Erythroblast (primary cell): ENCODE measurements around the gene GTF2F2.

ENCODE experiments used
- GATA1 ChIP-seq: IDR thresholded peaks from 2 replicates; pipeline ENCODE4 v1.6.1; 2011; ENCODE audit warnings: low read depth, mild to moderate bottlenecking, control low read depth, low read length, moderate library complexity
- POLR2A ChIP-seq: IDR thresholded peaks from 2 replicates; pipeline ENCODE4 v1.6.1; 2011; ENCODE audit warnings: mild to moderate bottlenecking, low read length

GRCh38 chr13:45256254-45256653 is 135.9 kb downstream of the GTF2F2 start:
- TF ChIP-seq POLR2A (no peak), GATA1 (no peak)
